GM13977 (cell line): ENCODE results near the gene ANKMY2.
"Not testable (repeated sequence)": the region's sequence is repeated elsewhere in the genome, so short reads cannot be mapped to it uniquely, and the experiment has no call there.

Experiments
- DNase-seq: peaks from one replicate; pipeline ENCODE4 v3.0.0; 2012; ENCODE audit warnings: low spot score
- in situ Hi-C: fragments of 300-500 bp; cut with MboI; formaldehyde crosslinking; loops from one replicate; pipeline ENCODE4 v1.12.0; 2022; ENCODE audit warnings: low sequenced_read_pairs, low pct_unique_long_range_greater_than_20kb, mixed read lengths, inconsistent platforms; ENCODE audit not compliant: unreplicated experiment
- TF ChIP-seq, protein P1 (sequence below): IDR thresholded peaks from 2 replicates; pipeline ENCODE4 v1.5.1; 2012; ENCODE audit warnings: mild to moderate bottlenecking, control low read depth; ENCODE audit not compliant: insufficient read depth; ENCODE audit errors: extremely low read depth, missing control alignments

Gene ANKMY2

GRCh38 chr7:16669581-16669980 is 24.0 kb upstream of the ANKMY2 start:
- TF ChIP-seq, protein P1, sequence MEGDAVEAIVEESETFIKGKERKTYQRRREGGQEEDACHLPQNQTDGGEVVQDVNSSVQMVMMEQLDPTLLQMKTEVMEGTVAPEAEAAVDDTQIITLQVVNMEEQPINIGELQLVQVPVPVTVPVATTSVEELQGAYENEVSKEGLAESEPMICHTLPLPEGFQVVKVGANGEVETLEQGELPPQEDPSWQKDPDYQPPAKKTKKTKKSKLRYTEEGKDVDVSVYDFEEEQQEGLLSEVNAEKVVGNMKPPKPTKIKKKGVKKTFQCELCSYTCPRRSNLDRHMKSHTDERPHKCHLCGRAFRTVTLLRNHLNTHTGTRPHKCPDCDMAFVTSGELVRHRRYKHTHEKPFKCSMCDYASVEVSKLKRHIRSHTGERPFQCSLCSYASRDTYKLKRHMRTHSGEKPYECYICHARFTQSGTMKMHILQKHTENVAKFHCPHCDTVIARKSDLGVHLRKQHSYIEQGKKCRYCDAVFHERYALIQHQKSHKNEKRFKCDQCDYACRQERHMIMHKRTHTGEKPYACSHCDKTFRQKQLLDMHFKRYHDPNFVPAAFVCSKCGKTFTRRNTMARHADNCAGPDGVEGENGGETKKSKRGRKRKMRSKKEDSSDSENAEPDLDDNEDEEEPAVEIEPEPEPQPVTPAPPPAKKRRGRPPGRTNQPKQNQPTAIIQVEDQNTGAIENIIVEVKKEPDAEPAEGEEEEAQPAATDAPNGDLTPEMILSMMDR, result no peak
- in situ Hi-C loops, result no loop called here
- DNase-seq, result no peak

DNA sequence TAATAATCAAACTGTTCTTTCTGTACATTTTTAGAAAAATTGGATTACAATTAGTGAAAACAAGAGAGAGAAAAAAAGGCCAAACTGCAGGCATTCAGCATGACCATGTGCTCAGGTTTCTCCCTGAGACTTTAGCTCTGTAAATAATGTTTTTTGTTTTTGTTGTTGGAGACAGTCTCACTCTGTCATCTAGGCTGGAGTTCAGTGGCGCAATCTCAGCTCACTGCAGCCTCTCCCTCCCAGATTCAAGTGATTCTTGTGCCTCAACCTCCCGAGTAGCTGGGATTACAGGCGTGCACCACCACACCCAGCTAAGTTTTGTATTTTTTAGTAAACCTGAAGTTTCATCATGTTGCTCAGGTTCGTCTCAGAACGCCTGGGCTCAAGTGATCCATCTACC is 23.4 kb upstream of the ANKMY2 start:
- TF ChIP-seq, protein P1, result no peak
- in situ Hi-C loops, result no loop called here
- no peak for DNase-seq

GRCh38 chr7:16668049-16668858 is 22.7 kb upstream of the ANKMY2 start:
- in situ Hi-C loops, result no loop called here
- TF ChIP-seq, protein P1, result no peak
- DNase-seq, result no peak

GRCh38 chr7:16667355-16667754 is 21.8 kb upstream of the ANKMY2 start:
- in situ Hi-C loops, result no loop called here
- DNase-seq, result no peak
- TF ChIP-seq, protein P1, result no peak

DNA sequence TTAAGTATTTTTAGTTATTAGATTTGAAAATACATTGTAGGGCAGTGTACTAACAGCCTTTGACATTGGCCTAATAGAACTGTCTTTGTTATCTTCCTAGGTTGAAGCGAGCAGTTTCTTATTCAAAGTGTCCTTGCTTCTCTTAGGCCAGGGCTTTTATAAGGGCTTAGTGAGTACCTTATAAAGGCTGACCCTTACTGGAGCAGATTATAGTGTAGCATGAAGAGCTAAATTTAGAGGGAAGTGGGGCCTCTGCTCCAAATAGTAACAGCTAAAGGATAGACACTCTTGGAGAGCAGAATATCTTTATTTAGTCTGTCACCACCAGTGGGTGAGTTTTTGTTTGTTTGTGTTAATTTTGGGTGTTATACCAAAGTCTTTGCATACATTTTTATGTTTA is 16.4 kb upstream of the ANKMY2 start:
- in situ Hi-C loops, result no loop called here
- no peak for DNase-seq

GRCh38 chr7:16660702-16661464 is 15.3 kb upstream of the ANKMY2 start:
- DNase-seq, result no peak
- TF ChIP-seq, protein P1, result no peak
- in situ Hi-C loops, result no loop called here

More for the DNA sequence above, 16.4 kb upstream of the ANKMY2 start:
- TF ChIP-seq, protein P1, result no peak

DNA sequence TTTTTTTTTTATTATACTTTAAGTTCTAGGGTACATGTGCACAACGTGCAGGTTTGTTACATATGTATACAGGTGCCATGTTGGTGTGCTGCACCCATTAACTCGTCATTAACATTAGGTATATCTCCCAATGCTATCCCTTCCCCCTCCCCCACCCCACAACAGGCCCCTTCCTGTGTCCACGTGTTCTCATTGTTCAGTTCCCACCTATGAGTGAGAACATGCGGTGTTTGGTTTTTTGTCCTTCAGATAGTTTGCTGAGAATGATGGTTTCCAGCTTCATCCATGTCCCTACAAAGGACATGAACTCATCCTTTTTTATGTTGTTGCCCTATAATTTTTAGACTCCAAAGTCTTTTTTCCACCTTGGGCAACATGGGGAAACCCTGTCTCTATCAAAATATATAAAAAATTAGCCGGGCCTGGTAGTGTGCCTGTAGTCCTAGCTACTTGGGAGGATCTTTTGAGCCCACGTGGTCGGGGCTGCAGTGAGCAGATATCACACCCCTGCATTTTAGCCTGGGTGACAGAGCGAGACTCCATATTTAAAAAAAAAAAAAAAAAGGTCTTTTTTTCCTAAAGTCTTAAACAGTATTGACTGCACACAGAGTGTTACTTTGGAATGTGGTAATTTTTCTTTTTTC is 14.4 kb upstream of the ANKMY2 start:
- in situ Hi-C loops, DNase-seq: not testable (repeated sequence)
